ENCODE results near the gene UHMK1. TPM values are rescaled to one million over a fixed set of nuclear protein-coding genes. Genes with fewer than 3 reads are reported as not detected.

UHMK1 gene
- total RNA-seq, 2 experiments from 2014 or later = 44.7 to 45.6 TPM

DNA sequence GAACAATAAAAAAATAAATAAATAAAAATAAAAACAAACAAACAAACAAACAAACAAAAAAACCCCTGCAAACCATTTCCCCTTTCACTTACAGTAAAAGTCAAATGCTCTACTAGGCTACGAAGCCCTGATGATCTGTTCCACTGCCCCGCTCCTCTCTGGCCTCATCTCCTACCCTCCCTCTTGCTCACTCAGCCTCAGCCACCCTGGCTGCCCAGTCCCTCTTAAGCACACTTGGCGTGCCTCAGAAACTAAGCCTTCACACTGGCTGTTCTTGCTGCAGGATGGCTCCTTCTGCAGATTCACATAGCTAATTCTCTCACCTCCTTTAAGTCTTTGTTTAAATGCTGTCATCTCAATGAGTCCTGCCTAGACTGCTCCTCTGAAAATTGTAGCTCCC is 30.8 kb upstream of the UHMK1 start:
- TF ChIP-seq, protein P1, sequence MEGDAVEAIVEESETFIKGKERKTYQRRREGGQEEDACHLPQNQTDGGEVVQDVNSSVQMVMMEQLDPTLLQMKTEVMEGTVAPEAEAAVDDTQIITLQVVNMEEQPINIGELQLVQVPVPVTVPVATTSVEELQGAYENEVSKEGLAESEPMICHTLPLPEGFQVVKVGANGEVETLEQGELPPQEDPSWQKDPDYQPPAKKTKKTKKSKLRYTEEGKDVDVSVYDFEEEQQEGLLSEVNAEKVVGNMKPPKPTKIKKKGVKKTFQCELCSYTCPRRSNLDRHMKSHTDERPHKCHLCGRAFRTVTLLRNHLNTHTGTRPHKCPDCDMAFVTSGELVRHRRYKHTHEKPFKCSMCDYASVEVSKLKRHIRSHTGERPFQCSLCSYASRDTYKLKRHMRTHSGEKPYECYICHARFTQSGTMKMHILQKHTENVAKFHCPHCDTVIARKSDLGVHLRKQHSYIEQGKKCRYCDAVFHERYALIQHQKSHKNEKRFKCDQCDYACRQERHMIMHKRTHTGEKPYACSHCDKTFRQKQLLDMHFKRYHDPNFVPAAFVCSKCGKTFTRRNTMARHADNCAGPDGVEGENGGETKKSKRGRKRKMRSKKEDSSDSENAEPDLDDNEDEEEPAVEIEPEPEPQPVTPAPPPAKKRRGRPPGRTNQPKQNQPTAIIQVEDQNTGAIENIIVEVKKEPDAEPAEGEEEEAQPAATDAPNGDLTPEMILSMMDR (IDR thresholded peaks at IDR 0.05) = no peak
- Mint-ChIP-seq H3K27me3 (peaks cover 9% of the 10 kb centered on the region), H3K36me3 (ENCODE audit: low read depth) (no peaks in the 10 kb centered on the region), H3K27ac (no peak overlapping the region), H3K4me1 (ENCODE audit: low read depth) (no peaks in the 10 kb centered on the region), H3K9me3 (no peaks in the 10 kb centered on the region), H3K4me3 (no peak overlapping the region)
- intact Hi-C loops (cut with micrococcal nuclease) = no loop called here
- ATAC-seq = no peak
- CTCF ChIA-PET = no interaction called here
- POLR2A ChIA-PET = no interaction called here
- no peak for DNase-seq

- no peak overlapping the region for H3K27ac Mint-ChIP-seq
- H3K36me3 Mint-ChIP-seq (ENCODE audit: low read depth) = no peaks in the 10 kb centered on the region
- ATAC-seq (no peak), DNase-seq (no peak)
- CTCF ChIA-PET = no interaction called here
- peaks cover 14% of the 10 kb centered on the region for H3K27me3 Mint-ChIP-seq
- H3K9me3 Mint-ChIP-seq = no peaks in the 10 kb centered on the region
- intact Hi-C loops (cut with micrococcal nuclease) = no loop called here
- no peaks in the 10 kb centered on the region for H3K4me1 Mint-ChIP-seq (ENCODE audit: low read depth)
- TF ChIP-seq, protein P1 (IDR thresholded peaks at IDR 0.05) = no peak
- POLR2A ChIA-PET = no interaction called here
- no peak overlapping the region for H3K4me3 Mint-ChIP-seq
Measured at GRCh38 chr1:162470216-162470615, 27.4 kb upstream of the UHMK1 start.

DNA sequence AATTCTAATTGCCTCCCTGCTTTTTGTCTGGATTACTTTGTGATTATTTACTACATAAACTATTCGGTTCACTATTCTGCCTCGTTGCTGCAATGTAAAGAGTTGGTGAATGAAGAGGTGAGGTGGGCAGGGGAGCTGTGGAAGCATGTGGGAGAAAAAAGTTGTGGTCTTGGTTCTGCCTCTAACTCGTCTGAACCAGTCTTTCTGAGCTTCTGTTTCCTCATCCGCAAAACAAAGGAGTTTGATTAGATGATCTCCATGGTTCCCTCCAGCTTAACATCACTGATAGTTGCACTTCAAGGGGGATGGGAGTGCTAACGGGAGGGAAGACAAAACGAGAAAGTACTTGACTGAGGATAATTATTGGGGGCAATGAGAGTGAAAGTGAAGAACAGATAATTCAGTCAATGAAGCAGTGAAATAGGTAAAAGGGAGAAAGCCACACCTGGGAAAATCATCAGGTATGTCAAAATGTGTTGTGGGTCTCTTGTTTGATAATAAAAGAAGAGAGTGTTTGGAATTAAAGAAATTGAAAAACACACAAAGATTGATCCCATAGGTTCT is 26.2 kb upstream of the UHMK1 start:
- H3K4me1 Mint-ChIP-seq (ENCODE audit: low read depth) = no peaks in the 10 kb centered on the region
- no peak overlapping the region for H3K27ac Mint-ChIP-seq
- TF ChIP-seq, protein P1 (IDR thresholded peaks at IDR 0.05) = no peak
- intact Hi-C loops (cut with micrococcal nuclease) = no loop called here
- CTCF ChIA-PET = no interaction called here
- ATAC-seq (no peak), DNase-seq (no peak)
- H3K9me3 Mint-ChIP-seq = peaks cover 4% of the 10 kb centered on the region
- peaks cover 14% of the 10 kb centered on the region for H3K27me3 Mint-ChIP-seq
- POLR2A ChIA-PET = no interaction called here
- H3K36me3 Mint-ChIP-seq (ENCODE audit: low read depth) = peaks cover 2% of the 10 kb centered on the region
- no peak overlapping the region for H3K4me3 Mint-ChIP-seq

DNA sequence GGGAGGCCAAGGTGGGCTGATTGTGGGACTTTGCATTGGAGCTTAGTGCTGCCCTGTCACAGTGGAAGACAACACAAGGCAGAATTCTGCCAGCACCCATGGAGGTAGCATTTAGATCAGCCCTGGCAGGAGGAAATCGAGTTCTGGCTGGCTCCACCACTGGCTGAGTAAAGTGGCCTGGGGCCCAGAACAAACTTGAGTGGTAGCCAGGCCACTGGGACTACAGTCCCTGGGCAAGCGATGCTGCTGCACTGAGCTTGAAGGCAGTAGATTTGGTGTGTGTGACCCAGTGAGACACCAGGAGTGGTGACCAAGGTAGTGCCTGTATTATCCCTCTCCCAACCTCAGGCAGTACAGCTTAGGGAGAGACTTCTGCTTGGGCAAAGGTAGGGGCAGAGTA is 22.5 kb upstream of the UHMK1 start:
- no peak for ATAC-seq

DNA sequence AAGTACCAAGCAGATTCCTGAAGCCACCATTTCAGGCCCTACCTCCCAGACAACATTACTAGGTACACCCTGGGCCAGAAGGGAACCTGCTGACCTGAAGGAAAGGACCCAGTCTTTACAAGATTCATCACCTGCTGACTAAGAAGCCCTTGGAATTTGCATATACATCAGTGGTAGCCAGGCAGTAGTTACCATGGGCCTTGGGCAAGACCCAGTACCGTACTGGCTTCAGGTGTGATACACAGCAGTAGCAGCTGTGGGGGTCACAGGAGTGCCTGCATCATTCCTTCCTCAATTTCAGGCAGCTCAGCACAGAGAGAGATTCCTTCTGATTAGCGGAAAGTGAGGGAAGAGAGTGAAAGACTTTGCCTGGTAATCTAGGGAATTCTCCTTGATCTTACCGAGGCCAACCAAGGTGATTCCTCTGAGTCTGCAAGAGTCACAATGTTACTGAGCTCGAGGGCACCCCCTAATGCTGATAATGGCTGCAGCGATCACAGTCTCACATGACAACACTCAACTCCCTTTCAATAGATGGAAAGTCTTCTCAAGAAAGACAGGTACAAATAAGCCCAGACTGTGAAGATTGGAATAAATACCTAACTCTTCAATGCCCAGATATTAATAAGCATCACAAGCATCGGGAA is 22.0 kb upstream of the UHMK1 start:
- H3K4me1 Mint-ChIP-seq (ENCODE audit: low read depth) = no peaks in the 10 kb centered on the region
- TF ChIP-seq, protein P1 (IDR thresholded peaks at IDR 0.05) = no peak
- ChIA-PET CTCF (no interaction called here), POLR2A (no interaction called here)
- H3K27ac Mint-ChIP-seq = no peak overlapping the region
- no peak overlapping the region for H3K4me3 Mint-ChIP-seq
- DNase-seq (no peak), ATAC-seq (no peak)
- H3K27me3 Mint-ChIP-seq = peaks cover 18% of the 10 kb centered on the region
- intact Hi-C loops (cut with micrococcal nuclease) = no loop called here
- peaks cover 2% of the 10 kb centered on the region for H3K36me3 Mint-ChIP-seq (ENCODE audit: low read depth)
- peaks cover 7% of the 10 kb centered on the region for H3K9me3 Mint-ChIP-seq

More for the DNA sequence above, 22.5 kb upstream of the UHMK1 start:
- TF ChIP-seq, protein P1 (IDR thresholded peaks at IDR 0.05) = no peak
- no peaks in the 10 kb centered on the region for H3K4me1 Mint-ChIP-seq (ENCODE audit: low read depth)
- CTCF ChIA-PET = no interaction called here
- H3K27me3 Mint-ChIP-seq = peaks cover 17% of the 10 kb centered on the region
- H3K27ac Mint-ChIP-seq = no peak overlapping the region
- H3K4me3 Mint-ChIP-seq = no peak overlapping the region
- DNase-seq = no peak
- POLR2A ChIA-PET = interaction anchor here (0.6 kb wide), 1 partner anchor 85 kb away, joined by 3 read pairs; no protein-coding TSS in a partner anchor
- intact Hi-C loops (cut with micrococcal nuclease) = no loop called here
- H3K36me3 Mint-ChIP-seq (ENCODE audit: low read depth) = peaks cover 2% of the 10 kb centered on the region
- H3K9me3 Mint-ChIP-seq = peaks cover 5% of the 10 kb centered on the region
